Gastroesophageal sphincter (tissue), 4 donors: Measurements from ENCODE around the gene GALC. TPM values are rescaled to one million over a fixed set of nuclear protein-coding genes. Genes with fewer than 3 reads are reported as not detected.

Source experiments
- ATAC-seq: fragments of 150-250 bp; one replicate; pipeline ENCODE4 v1.9.1; 2016; ENCODE audit warnings: mild to moderate bottlenecking, moderate library complexity
- H3K27ac ChIP-seq, 4 donors: fragments of 200-600 bp; sonication (generic) in 3 of 4; 1 replicate in 3 of 4; 2 replicates in 1 of 4; pipeline ENCODE4 v1.5.1; 2016 to 2019
- H3K27me3 ChIP-seq: fragments of 200-600 bp; sonication (generic); one replicate; pipeline ENCODE4 v1.5.1; 2019
- H3K36me3 ChIP-seq, 2 donors: fragments of 200-600 bp; sonication (generic); one replicate each; pipeline ENCODE4 v1.5.1; 2019; ENCODE audit warnings: control low read depth in 1 of 2
- H3K4me1 ChIP-seq, 3 donors: fragments of 200-600 bp; sonication (generic); 1 replicate in 2 of 3; 2 replicates in 1 of 3; pipeline ENCODE4 v1.5.1; 2016 to 2019; ENCODE audit warnings: control low read depth in 2 of 3
- H3K4me3 ChIP-seq, 2 donors: fragments of 200-600 bp; sonication (generic); one replicate each; pipeline ENCODE4 v1.5.1; 2019; ENCODE audit warnings: mild to moderate bottlenecking in 1 of 2, moderate library complexity in 1 of 2
- H3K9me3 ChIP-seq, 3 donors: fragments of 200-600 bp; sonication (generic); one replicate each; pipeline ENCODE4 v1.5.1; 2017 to 2019; ENCODE audit warnings: control low read depth in 2 of 3
- EP300 ChIP-seq: sonication (generic); formaldehyde crosslinking; IDR thresholded peaks from one replicate; pipeline ENCODE4 v1.6.1; 2017; ENCODE audit warnings: antibody characterized with exemption, mild to moderate bottlenecking
- POLR2A ChIP-seq, 2 donors: fragments of 450-650 bp; IDR thresholded peaks; one replicate each; pipeline ENCODE4 v1.6.1; 2017; ENCODE audit warnings: antibody characterized with exemption in 2 of 2, mild to moderate bottlenecking in 2 of 2, moderate library complexity in 1 of 2
- POLR2AphosphoS5 ChIP-seq: sonication (generic); formaldehyde crosslinking; IDR thresholded peaks from one replicate; pipeline ENCODE4 v1.6.1; 2017; ENCODE audit warnings: antibody characterized with exemption
- WGBS, 2 donors: methylation state at CpG; one replicate each; pipeline ENCODE4 v1.1.5; 2018; ENCODE audit warnings: low coverage in 1 of 2; 5-methylcytosine and 5-hydroxymethylcytosine counted together
- small RNA-seq, 4 donors: library from RNA; depleted of rRNA; stranded (forward); fragments of <200 nt; gene quantifications; one replicate each; pipeline ENCODE3, GENCODE V24; 2016
- total RNA-seq, 4 donors: library from RNA; depleted of rRNA; stranded (reverse); fragments of >200 nt; gene quantifications; one replicate each; pipeline ENCODE4 v1.1.0, GENCODE V29; 2016
- TF ChIP-seq, protein P1 (sequence below), 4 experiments: fragments of 200-600 bp in 2 of 4; fragments of 450-650 bp in 2 of 4; sonication (generic) in 1 of 4; IDR thresholded peaks; one replicate each; pipeline ENCODE4 v1.5.1; 2017 to 2019; ENCODE audit warnings: antibody characterized with exemption in 4 of 4, mild to moderate bottlenecking in 2 of 4, moderate library complexity in 2 of 4

Gene GALC
- total RNA-seq, 4 donors from 2014 or later, result 13.7 to 19.9 (median 16.6) TPM

DNA sequence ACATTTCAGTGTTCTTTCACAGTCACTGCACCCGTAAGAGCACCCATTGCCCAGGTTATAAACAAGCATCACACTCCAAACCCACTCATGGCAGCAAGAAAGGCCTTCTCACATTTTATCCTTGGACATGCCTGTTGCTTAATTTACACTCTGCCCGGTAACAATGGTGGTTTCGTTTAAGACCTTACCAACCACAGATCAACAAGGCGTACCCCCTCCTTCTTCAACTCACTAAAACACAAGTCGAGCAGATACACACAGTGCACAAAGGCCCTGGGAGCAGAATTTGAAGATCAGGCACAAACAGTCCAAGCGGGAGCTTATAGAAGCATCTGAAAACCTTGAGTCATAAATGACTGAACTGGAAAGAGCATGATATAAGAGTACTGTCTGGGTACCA, 98.1 kb downstream of the GALC start:
- 48 to 89% methylated on average over 4 to 5 of the region's 6 CpGs for WGBS, 2 donors
- TF ChIP-seq, protein P1, sequence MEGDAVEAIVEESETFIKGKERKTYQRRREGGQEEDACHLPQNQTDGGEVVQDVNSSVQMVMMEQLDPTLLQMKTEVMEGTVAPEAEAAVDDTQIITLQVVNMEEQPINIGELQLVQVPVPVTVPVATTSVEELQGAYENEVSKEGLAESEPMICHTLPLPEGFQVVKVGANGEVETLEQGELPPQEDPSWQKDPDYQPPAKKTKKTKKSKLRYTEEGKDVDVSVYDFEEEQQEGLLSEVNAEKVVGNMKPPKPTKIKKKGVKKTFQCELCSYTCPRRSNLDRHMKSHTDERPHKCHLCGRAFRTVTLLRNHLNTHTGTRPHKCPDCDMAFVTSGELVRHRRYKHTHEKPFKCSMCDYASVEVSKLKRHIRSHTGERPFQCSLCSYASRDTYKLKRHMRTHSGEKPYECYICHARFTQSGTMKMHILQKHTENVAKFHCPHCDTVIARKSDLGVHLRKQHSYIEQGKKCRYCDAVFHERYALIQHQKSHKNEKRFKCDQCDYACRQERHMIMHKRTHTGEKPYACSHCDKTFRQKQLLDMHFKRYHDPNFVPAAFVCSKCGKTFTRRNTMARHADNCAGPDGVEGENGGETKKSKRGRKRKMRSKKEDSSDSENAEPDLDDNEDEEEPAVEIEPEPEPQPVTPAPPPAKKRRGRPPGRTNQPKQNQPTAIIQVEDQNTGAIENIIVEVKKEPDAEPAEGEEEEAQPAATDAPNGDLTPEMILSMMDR (IDR thresholded peaks at IDR 0.05), result no peak
- TF ChIP-seq POLR2A (IDR thresholded peaks at IDR 0.05) (no peak), EP300 (no peak), POLR2AphosphoS5 (no peak)
- no peaks in the 10 kb centered on the region for H3K9me3 ChIP-seq
- ATAC-seq, result no peak
- H3K4me1 ChIP-seq, result no peaks in the 10 kb centered on the region
- no peak overlapping the region for H3K4me3 ChIP-seq
- H3K27ac ChIP-seq, result no peak overlapping the region
- H3K36me3 ChIP-seq, result no peaks in the 10 kb centered on the region
- H3K27me3 ChIP-seq, result no peaks in the 10 kb centered on the region

DNA sequence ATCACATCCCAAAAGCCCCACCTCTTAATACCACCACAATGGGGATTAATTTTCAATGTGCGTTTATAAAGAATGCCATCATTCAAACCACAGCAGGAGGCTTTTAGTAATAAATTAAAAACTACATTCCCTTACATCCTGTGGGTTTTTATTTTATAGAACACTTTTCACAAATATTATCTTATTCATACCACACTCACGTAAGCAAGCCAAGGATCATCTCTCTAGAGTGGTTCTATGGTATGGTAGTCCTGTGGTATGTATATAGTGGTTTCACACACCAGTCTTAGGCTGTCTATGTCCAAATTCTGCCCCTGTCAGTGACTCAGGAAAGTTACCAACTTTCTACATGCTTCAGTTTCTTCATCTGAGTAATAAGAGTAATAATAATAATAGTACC, 100.2 kb downstream of the GALC start:
- Histone ChIP-seq H3K4me3 (no peak overlapping the region), H3K27ac (no peak overlapping the region), H3K4me1 (no peaks in the 10 kb centered on the region), H3K9me3 (no peaks in the 10 kb centered on the region), H3K36me3 (no peaks in the 10 kb centered on the region), H3K27me3 (no peaks in the 10 kb centered on the region)
- ATAC-seq, result no peak
- TF ChIP-seq POLR2AphosphoS5 (no peak), POLR2A (IDR thresholded peaks at IDR 0.05) (no peak), EP300 (no peak)
- TF ChIP-seq, protein P1 (IDR thresholded peaks at IDR 0.05), result no peak
- WGBS, 2 donors, result 73 to 92% methylated on average over 2 of the region's 2 CpGs

DNA sequence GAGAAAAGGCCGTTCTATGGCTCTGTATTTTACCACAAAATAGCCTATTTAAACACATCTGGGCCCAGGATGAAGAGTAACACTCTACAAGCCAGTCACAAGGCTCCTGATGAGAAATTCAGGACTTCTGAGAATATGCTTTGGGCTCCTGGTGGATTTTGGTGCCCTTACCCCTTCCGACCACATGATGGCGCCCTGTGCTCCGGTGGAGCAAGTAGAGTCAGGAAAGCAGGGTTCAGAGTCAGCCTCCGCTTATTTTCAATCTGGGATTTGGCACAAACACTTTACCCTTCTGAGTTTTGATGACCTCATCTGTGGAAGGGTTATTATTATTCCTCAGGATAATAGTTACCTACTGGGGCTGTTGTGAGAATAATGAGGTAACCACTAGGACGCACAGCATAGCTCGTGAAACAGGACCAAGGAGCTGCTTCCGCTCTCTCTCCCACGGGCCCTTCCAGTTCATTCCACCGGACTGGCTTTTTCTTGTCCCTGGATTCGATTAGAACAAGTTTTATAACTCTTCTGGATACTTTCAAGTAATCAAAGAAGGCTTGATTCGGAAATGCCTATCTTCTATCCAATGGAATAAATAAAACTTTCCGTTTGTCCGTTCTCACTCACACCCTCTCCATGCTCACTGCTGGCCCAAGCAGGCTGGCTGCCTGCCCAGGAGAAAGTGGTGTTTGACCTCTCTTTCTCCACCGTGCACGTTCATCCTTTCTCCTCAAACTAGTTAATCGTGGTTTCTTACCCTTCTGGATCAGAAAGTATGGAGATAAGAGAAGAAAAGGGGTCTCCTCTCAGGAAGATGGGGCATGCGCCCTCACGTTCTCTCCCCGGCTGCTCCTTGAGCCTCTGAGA, 104.6 kb downstream of the GALC start:
- TF ChIP-seq POLR2A (IDR thresholded peaks at IDR 0.05), result no peak
- TF ChIP-seq, protein P1 (IDR thresholded peaks at IDR 0.05), result peak in 1 of 4 experiments; percentile 41
- H3K4me1 ChIP-seq, result no peaks in the 10 kb centered on the region
- H3K27ac ChIP-seq, result peak overlapping the region in 1 of 4 donors; percentile 44
- no peaks in the 10 kb centered on the region for H3K27me3 ChIP-seq
- 55 to 58% methylated on average over 11 to 20 of the region's 20 CpGs for WGBS, 2 donors
- H3K9me3 ChIP-seq, result no peaks in the 10 kb centered on the region
- no peak for ATAC-seq
- H3K36me3 ChIP-seq, result no peaks in the 10 kb centered on the region
- no peak overlapping the region for H3K4me3 ChIP-seq

DNA sequence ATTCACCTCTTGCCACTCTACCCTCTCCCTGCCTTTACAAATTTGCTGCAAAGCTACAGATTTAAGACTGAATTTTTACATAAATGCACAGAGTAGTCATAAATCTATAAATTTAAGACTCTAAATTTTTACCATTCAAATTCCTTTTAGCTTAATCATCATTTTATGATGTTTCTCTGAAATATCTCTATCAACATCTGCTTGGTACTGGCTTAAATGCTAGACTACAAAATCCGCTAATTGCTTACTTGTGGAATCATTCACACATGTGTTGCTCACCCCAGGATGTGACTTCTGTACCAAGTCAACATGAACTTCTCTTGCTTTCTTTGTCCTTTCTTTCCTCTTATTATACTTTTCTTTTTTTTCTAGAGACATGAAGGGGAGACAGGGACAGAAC, 109.2 kb downstream of the GALC start:
- no peaks in the 10 kb centered on the region for H3K27me3 ChIP-seq
- no peaks in the 10 kb centered on the region for H3K9me3 ChIP-seq
- no peak for ATAC-seq
- no peak overlapping the region for H3K4me3 ChIP-seq
- no peaks in the 10 kb centered on the region for H3K4me1 ChIP-seq
- H3K36me3 ChIP-seq, result no peaks in the 10 kb centered on the region
- TF ChIP-seq POLR2AphosphoS5 (no peak), EP300 (no peak), POLR2A (IDR thresholded peaks at IDR 0.05) (no peak)
- TF ChIP-seq, protein P1 (IDR thresholded peaks at IDR 0.05), result no peak
- H3K27ac ChIP-seq, result no peak overlapping the region
- WGBS, 2 donors, result 88 to 100% methylated on average over 1 of the region's 1 CpG

Small RNAs within 50 kb of the gene (small RNA-seq; reads per million reads assigned to genes)
- gene RNU6-835P, result 0 reads per million in 4 donors

Other genes starting within 250 kb of the GALC start
- 1 to 10 TPM in 1 of 4 donors, under 1 TPM in 3; 0.47 to 1.5 (median 0.52) TPM for gene GPR65, start 12.0 kb upstream of the GALC start, total RNA-seq